ENCODE data around the gene PPIAL4G. TPM values are rescaled to one million over a fixed set of nuclear protein-coding genes. Genes with fewer than 3 reads are reported as not detected.
"Not testable (repeated sequence)": the region's sequence is repeated elsewhere in the genome, so short reads cannot be mapped to it uniquely, and the experiment has no call there.

PPIAL4G gene
- total RNA-seq (2021): not detected in 2 replicates
- long read RNA-seq: 0 reads

DNA sequence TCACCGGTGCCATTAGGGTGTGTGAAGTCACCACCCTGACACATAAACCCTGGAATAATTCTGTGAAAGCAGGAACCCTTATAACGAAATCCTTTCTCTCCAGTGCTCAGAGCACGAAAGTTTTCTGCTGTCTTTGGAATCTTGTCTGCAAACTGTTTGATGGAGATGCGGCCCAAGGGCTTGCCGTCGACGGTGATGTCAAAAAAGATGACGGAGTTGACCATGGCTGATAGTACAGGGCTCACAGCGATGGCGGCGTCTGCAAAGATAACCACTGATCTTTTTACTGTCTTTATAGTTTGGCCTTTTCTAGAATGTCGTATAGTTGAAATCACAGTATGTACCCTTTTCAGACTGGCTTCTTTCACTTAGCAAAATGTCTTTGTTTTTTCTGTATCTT is at the start of gene PPIAL4G:
PPIAL4G (minus strand) TSS at position 274 of the 400 bp plus-strand sequence; CDS start at position 224, 50 bp downstream.
- H2BK15ac ChIP-seq (ENCODE audit: low read depth, low read length); H2BK5ac ChIP-seq (ENCODE audit: insufficient read length, low read length); H2AFZ ChIP-seq (ENCODE audit: low read length); H3K56ac ChIP-seq (ENCODE audit: insufficient read length, low read depth, low read length); H3K27me3 ChIP-seq (ENCODE audit: insufficient read depth, low read length); H4K91ac ChIP-seq (ENCODE audit: insufficient read length, low read depth, low read length); H3K27ac Mint-ChIP-seq; H3T11ph ChIP-seq (ENCODE audit: low read length); H3K4ac ChIP-seq (ENCODE audit: low read depth, low read length); H3K23me2 ChIP-seq (ENCODE audit: insufficient read length, low read depth, low read length, poor library complexity, severe bottlenecking); H3K14ac ChIP-seq (ENCODE audit: insufficient read depth, low read length); H2AK5ac ChIP-seq (ENCODE audit: insufficient read length, low read length); H3K4me2 ChIP-seq (ENCODE audit: insufficient read depth, insufficient read length, low read length); H3K4me3 Mint-ChIP-seq; H3K79me1 ChIP-seq (ENCODE audit: insufficient read depth, low read depth, low read length, poor library complexity, severe bottlenecking); H2BK12ac ChIP-seq (ENCODE audit: insufficient read length, low read depth, low read length); H4K8ac ChIP-seq (replicated peaks; ENCODE audit: insufficient read length, low read depth, low read length); H2BK120ac ChIP-seq (ENCODE audit: low read depth, low read length, poor library complexity, severe bottlenecking); H4K5ac ChIP-seq (ENCODE audit: insufficient read length, low read depth, low read length); H3K36me3 Mint-ChIP-seq (ENCODE audit: insufficient read depth in 1 of 3, low read depth in 3 of 3); H3K4me1 Mint-ChIP-seq; H3K9me3 ChIP-seq (ENCODE audit: control insufficient read depth, low read depth, low read length); H3K27me3 Mint-ChIP-seq (ENCODE audit: low read depth); H4K20me1 ChIP-seq (ENCODE audit: control insufficient read depth, insufficient read depth, insufficient read length); DNase-seq; H3K27ac ChIP-seq (ENCODE audit: insufficient read length, low read depth, low read length); H3K23ac ChIP-seq (ENCODE audit: insufficient read length, low read depth, low read length); H2BK20ac ChIP-seq (ENCODE audit: low read depth, low read length, poor library complexity, severe bottlenecking); H3K9ac ChIP-seq (ENCODE audit: extremely low read depth, insufficient read length, low read length); H3K9me3 Mint-ChIP-seq; H3K18ac ChIP-seq (ENCODE audit: insufficient read length, low read depth, low read length); H3K79me2 ChIP-seq (ENCODE audit: insufficient read depth, low read length); H3K4me1 ChIP-seq (ENCODE audit: insufficient read depth, low read length): not testable (repeated sequence)
- no CpG with 5 or more reads among the region's 12 CpGs for WGBS (ENCODE audit: extremely low coverage, insufficient read length, low lambda C conversion rate)

DNA sequence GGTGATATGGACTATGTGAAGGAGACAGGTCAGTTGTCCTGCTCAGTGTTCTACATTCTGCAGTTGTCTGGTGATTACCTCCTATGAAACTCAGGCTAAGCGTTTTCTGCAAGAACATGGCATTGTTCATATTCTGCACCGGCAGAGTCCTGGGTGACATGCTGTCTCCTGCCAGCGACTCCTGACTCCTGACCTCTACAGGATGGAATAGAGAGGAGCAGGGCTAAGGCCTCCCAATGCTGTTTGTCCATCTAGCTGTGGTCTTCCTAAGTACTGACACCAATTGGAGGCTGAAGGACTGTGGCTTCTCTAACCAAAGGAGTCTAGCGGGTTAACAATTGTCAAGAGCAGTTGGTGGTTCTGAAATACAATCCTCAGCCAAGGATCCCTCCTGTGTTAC is 49.1 kb upstream of the PPIAL4G start:
- H3K4me3 Mint-ChIP-seq; H3K79me1 ChIP-seq (ENCODE audit: insufficient read depth, low read depth, low read length, poor library complexity, severe bottlenecking); H3K4me1 Mint-ChIP-seq; H3K18ac ChIP-seq (ENCODE audit: insufficient read length, low read depth, low read length); H3T11ph ChIP-seq (ENCODE audit: low read length); H3K27me3 ChIP-seq (ENCODE audit: insufficient read depth, low read length); H3K23me2 ChIP-seq (ENCODE audit: insufficient read length, low read depth, low read length, poor library complexity, severe bottlenecking); H3K56ac ChIP-seq (ENCODE audit: insufficient read length, low read depth, low read length); H4K8ac ChIP-seq (replicated peaks; ENCODE audit: insufficient read length, low read depth, low read length); H3K9ac ChIP-seq (ENCODE audit: extremely low read depth, insufficient read length, low read length); H3K9me3 Mint-ChIP-seq; H3K4me1 ChIP-seq (ENCODE audit: insufficient read depth, low read length); H3K4ac ChIP-seq (ENCODE audit: low read depth, low read length); H4K5ac ChIP-seq (ENCODE audit: insufficient read length, low read depth, low read length); H3K4me2 ChIP-seq (ENCODE audit: insufficient read depth, insufficient read length, low read length); H2BK15ac ChIP-seq (ENCODE audit: low read depth, low read length); H3K27ac Mint-ChIP-seq; H2BK120ac ChIP-seq (ENCODE audit: low read depth, low read length, poor library complexity, severe bottlenecking); H2BK5ac ChIP-seq (ENCODE audit: insufficient read length, low read length); H2BK12ac ChIP-seq (ENCODE audit: insufficient read length, low read depth, low read length); H3K27me3 Mint-ChIP-seq (ENCODE audit: low read depth); H2AFZ ChIP-seq (ENCODE audit: low read length); H3K79me2 ChIP-seq (ENCODE audit: insufficient read depth, low read length); H3K23ac ChIP-seq (ENCODE audit: insufficient read length, low read depth, low read length); H3K9me3 ChIP-seq (ENCODE audit: control insufficient read depth, low read depth, low read length); H4K20me1 ChIP-seq (ENCODE audit: control insufficient read depth, insufficient read depth, insufficient read length); H4K91ac ChIP-seq (ENCODE audit: insufficient read length, low read depth, low read length); H3K14ac ChIP-seq (ENCODE audit: insufficient read depth, low read length); H2AK5ac ChIP-seq (ENCODE audit: insufficient read length, low read length); H3K36me3 Mint-ChIP-seq (ENCODE audit: insufficient read depth in 1 of 3, low read depth in 3 of 3); H2BK20ac ChIP-seq (ENCODE audit: low read depth, low read length, poor library complexity, severe bottlenecking); H3K27ac ChIP-seq (ENCODE audit: insufficient read length, low read depth, low read length): not testable (repeated sequence)
- DNase-seq: peak; percentile 24
- no CpG with 5 or more reads among the region's 4 CpGs for WGBS (ENCODE audit: extremely low coverage, insufficient read length, low lambda C conversion rate)

All from H9 (cell line).